ENCODE results near the gene BMI1. TPM values are rescaled to one million over a fixed set of nuclear protein-coding genes. Genes with fewer than 3 reads are reported as not detected.

The BMI1 gene
- total RNA-seq, 1 experiment from 2014 or later = 3.4 TPM

GRCh38 chr10:22365644-22366434, 44.9 kb downstream of the BMI1 start (continued):
- TF ChIP-seq TCF7 (CRISPR knock-in tag; IDR thresholded peaks at IDR 0.05; ENCODE audit: low read depth) = no peak

GRCh38 chr10:22366435-22366703, 45.5 kb downstream of the BMI1 start:
- ChIA-PET POLR2A (no interaction called here), CTCF (no interaction called here)
- no peaks in the 10 kb centered on the region for H3K36me3 Mint-ChIP-seq
- H3K27ac Mint-ChIP-seq = no peak overlapping the region
- no peak for TF ChIP-seq TEAD4 (CRISPR knock-in tag; IDR thresholded peaks at IDR 0.05)
- TF ChIP-seq TCF7 (CRISPR knock-in tag; IDR thresholded peaks at IDR 0.05; ENCODE audit: low read depth) = no peak
- TF ChIP-seq ZNF317 (CRISPR knock-in tag; IDR thresholded peaks at IDR 0.05; ENCODE audit: borderline replicate concordance, low read depth) = no peak
- no peak for TF ChIP-seq NFATC4 (CRISPR knock-in tag; IDR thresholded peaks at IDR 0.05)
- TF ChIP-seq ZNF219 (CRISPR knock-in tag; IDR thresholded peaks at IDR 0.05; ENCODE audit: borderline replicate concordance) = no peak
- no peak for TF ChIP-seq ZBTB21 (CRISPR knock-in tag; IDR thresholded peaks at IDR 0.05; ENCODE audit: borderline replicate concordance)
- TF ChIP-seq MXD4 (CRISPR knock-in tag; IDR thresholded peaks at IDR 0.05; ENCODE audit: borderline replicate concordance) = no peak
- no peak for TF ChIP-seq PREB (CRISPR knock-in tag; IDR thresholded peaks at IDR 0.05; ENCODE audit: borderline replicate concordance)
- TF ChIP-seq CDX4 (CRISPR knock-in tag; IDR thresholded peaks at IDR 0.05; ENCODE audit: borderline replicate concordance) = no peak
- no peak for TF ChIP-seq NR2C2 (CRISPR knock-in tag; IDR thresholded peaks at IDR 0.05)
- TF ChIP-seq AFF4 (CRISPR knock-in tag; IDR thresholded peaks at IDR 0.05; ENCODE audit: borderline replicate concordance) = no peak
- no peak for TF ChIP-seq ZNF281 (CRISPR knock-in tag; IDR thresholded peaks at IDR 0.05)
- TF ChIP-seq, protein P1, sequence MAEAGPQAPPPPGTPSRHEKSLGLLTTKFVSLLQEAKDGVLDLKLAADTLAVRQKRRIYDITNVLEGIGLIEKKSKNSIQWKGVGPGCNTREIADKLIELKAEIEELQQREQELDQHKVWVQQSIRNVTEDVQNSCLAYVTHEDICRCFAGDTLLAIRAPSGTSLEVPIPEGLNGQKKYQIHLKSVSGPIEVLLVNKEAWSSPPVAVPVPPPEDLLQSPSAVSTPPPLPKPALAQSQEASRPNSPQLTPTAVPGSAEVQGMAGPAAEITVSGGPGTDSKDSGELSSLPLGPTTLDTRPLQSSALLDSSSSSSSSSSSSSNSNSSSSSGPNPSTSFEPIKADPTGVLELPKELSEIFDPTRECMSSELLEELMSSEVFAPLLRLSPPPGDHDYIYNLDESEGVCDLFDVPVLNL (CRISPR knock-in tag; IDR thresholded peaks at IDR 0.05; ENCODE audit: borderline replicate concordance, low read depth) = no peak
- no peak for TF ChIP-seq TP53 (CRISPR knock-in tag; IDR thresholded peaks at IDR 0.05)
- TF ChIP-seq NFYB (CRISPR knock-in tag; conservative IDR thresholded peaks at IDR 0.05; ENCODE audit: low read depth) = no peak
- no peaks in the 10 kb centered on the region for H3K27me3 Mint-ChIP-seq (ENCODE audit: low read depth)
- no peak overlapping the region for H3K4me3 Mint-ChIP-seq
- no peaks in the 10 kb centered on the region for H3K9me3 Mint-ChIP-seq
- DNase-seq (ENCODE audit: low spot score) = no peak
- H3K4me1 Mint-ChIP-seq = no peaks in the 10 kb centered on the region
- no peak for ATAC-seq
